A673 (cell line): ENCODE measurements around the gene SP100. TPM values are rescaled to one million over a fixed set of nuclear protein-coding genes. Genes with fewer than 3 reads are reported as not detected.

Experiments used
- BruUV-seq: library from RNA; stranded (reverse); fragments of 400-500 nt; replicated peaks from 2 replicates; lab custom pipeline; 2021; lab: Mats Ljungman, UMichigan
- CTCF ChIA-PET: fragments of 300-600 bp; sonication (Branson Sonifier 250); formaldehyde crosslinking; loops from one replicate; lab custom pipeline; 2022; ENCODE audit warnings: antibody characterized with exemption; lab: Charles Lee
- POLR2A ChIA-PET: fragments of 300-600 bp; sonication (Branson Sonifier 250); formaldehyde crosslinking; loops from one replicate; lab custom pipeline; 2022; ENCODE audit warnings: antibody characterized with exemption; ENCODE audit not compliant: low non-redundant PET; lab: Charles Lee
- DNase-seq: peaks from one replicate; pipeline ENCODE4 v3.0.0-alpha.2; 2015; ENCODE audit warnings: low spot score
- H3K27ac ChIP-seq: fragments of 200-600 bp; sonication (generic); 2 replicates; pipeline ENCODE4 v1.5.1; 2016; ENCODE audit warnings: mixed run types, low read depth, mild to moderate bottlenecking, mixed read lengths, antibody characterized with exemption, low read length; ENCODE audit not compliant: poor library complexity, severe bottlenecking
- H3K27me3 ChIP-seq: fragments of 200-600 bp; sonication (generic); replicated peaks from 2 replicates; pipeline ENCODE4 v1.6.1; 2017; ENCODE audit warnings: mixed run types, low read depth, mild to moderate bottlenecking, mixed read lengths, antibody characterized with exemption, low read length; ENCODE audit not compliant: insufficient read depth, poor library complexity
- H3K36me3 ChIP-seq: fragments of 200-600 bp; sonication (generic); 2 replicates; pipeline ENCODE4 v1.6.1; 2016; ENCODE audit warnings: mixed run types, mild to moderate bottlenecking, mixed read lengths, antibody characterized with exemption, low read length; ENCODE audit not compliant: insufficient read depth, poor library complexity, severe bottlenecking
- H3K4me1 ChIP-seq: fragments of 200-600 bp; sonication (generic); 2 replicates; pipeline ENCODE4 v1.6.1; 2017; ENCODE audit warnings: mixed run types, mild to moderate bottlenecking, mixed read lengths, antibody characterized with exemption, low read length; ENCODE audit not compliant: insufficient read depth, poor library complexity, severe bottlenecking
- H3K4me3 ChIP-seq: fragments of 200-600 bp; sonication (generic); 2 replicates; pipeline ENCODE4 v1.5.1; 2016; ENCODE audit warnings: low read depth, mixed run types, mild to moderate bottlenecking, mixed read lengths, low read length; ENCODE audit not compliant: poor library complexity, severe bottlenecking
- H3K9me3 ChIP-seq: fragments of 200-600 bp; sonication (generic); 2 replicates; pipeline ENCODE4 v1.6.1; 2016; ENCODE audit warnings: mixed run types, low read depth, mild to moderate bottlenecking, mixed read lengths, antibody characterized with exemption, low read length; ENCODE audit not compliant: poor library complexity, severe bottlenecking
- CTCF ChIP-seq: fragments of 300-800, 200-600 bp; sonication (generic); conservative IDR thresholded peaks from 2 replicates; pipeline ENCODE4 v1.5.1; 2017; ENCODE audit warnings: low read depth, mild to moderate bottlenecking, antibody characterized with exemption, low read length, moderate library complexity, mixed read lengths
- EZH2 ChIP-seq: fragments of 200-600 bp; sonication (generic); IDR thresholded peaks from 2 replicates; pipeline ENCODE4 v1.6.1; 2017; ENCODE audit warnings: borderline replicate concordance, low read depth, mild to moderate bottlenecking, mixed read lengths, antibody characterized with exemption, low read length; ENCODE audit not compliant: poor library complexity, severe bottlenecking
- intact Hi-C: fragments of 100-400 bp; cut with micrococcal nuclease; formaldehyde crosslinking; loops from one replicate; pipeline ENCODE4 v1.10.0; 2022; ENCODE audit not compliant: unreplicated experiment
- total RNA-seq: library from RNA; stranded (reverse); gene quantifications from 2 replicates; pipeline ENCODE4 v1.2.3, GENCODE V29; 2021

SP100 gene
- total RNA-seq, 1 experiment from 2014 or later = 2.9 TPM

GRCh38 chr2:230443541-230443940 is 27.5 kb downstream of the SP100 start:
- no peaks in the 10 kb centered on the region for H3K27me3 ChIP-seq
- no peak overlapping the region for H3K27ac ChIP-seq
- intact Hi-C loops = no loop called here
- CTCF ChIA-PET = no interaction called here
- no peaks in the 10 kb centered on the region for H3K36me3 ChIP-seq
- POLR2A ChIA-PET = no interaction called here
- BruUV-seq = no TSS peak
- TF ChIP-seq CTCF = no peak
- no peak for TF ChIP-seq EZH2
- H3K4me3 ChIP-seq = no peak overlapping the region
- DNase-seq = no peak
- no peaks in the 10 kb centered on the region for H3K4me1 ChIP-seq
- no peaks in the 10 kb centered on the region for H3K9me3 ChIP-seq

- Histone ChIP-seq H3K36me3 (no peaks in the 10 kb centered on the region), H3K27ac (no peak overlapping the region), H3K9me3 (no peaks in the 10 kb centered on the region), H3K27me3 (no peaks in the 10 kb centered on the region), H3K4me3 (no peak overlapping the region), H3K4me1 (no peaks in the 10 kb centered on the region)
- TF ChIP-seq CTCF = no peak
- intact Hi-C loops = no loop called here
- DNase-seq = no peak
- ChIA-PET POLR2A (no interaction called here), CTCF (no interaction called here)
- no TSS peak for BruUV-seq
These were observed 28.8 kb downstream of the SP100 start for GRCh38 chr2:230444832-230445231.

DNA sequence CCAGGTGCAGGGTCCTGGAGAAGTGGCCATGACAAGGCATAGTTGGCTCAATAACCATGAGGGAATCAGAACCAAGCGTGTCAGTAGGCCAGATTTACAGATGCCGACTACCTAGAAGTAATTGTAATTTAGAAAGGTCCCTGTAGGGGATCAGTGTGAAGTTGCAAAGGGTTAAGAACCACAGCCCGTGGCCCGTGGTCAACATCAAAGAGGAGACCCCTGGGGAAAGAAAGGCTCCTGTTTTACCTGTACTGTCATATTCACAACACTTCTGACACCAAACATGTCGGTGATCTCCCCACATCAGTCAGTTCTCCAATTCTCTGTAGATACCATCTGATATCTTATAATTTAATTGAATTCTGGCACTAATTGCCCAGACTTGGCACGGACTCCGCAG is 31.0 kb downstream of the SP100 start:
- POLR2A ChIA-PET = no interaction called here
- BruUV-seq = no TSS peak
- H3K27me3 ChIP-seq = no peaks in the 10 kb centered on the region
- no peaks in the 10 kb centered on the region for H3K36me3 ChIP-seq
- CTCF ChIA-PET = no interaction called here
- H3K4me1 ChIP-seq = no peaks in the 10 kb centered on the region
- H3K4me3 ChIP-seq = no peak overlapping the region
- no peak for DNase-seq
- no peak for TF ChIP-seq CTCF
- TF ChIP-seq EZH2 = no peak
- H3K27ac ChIP-seq = no peak overlapping the region
- H3K9me3 ChIP-seq = no peaks in the 10 kb centered on the region
- intact Hi-C loops = no loop called here
